CD4-positive, alpha-beta T cell (primary cell): ENCODE results near the gene CACNA1H. TPM values are rescaled to one million over a fixed set of nuclear protein-coding genes. Genes with fewer than 3 reads are reported as not detected.

ENCODE experiments used
- ATAC-seq: fragments of 200-7000 bp; cut with Tn5 transposase; one replicate; pipeline ENCODE4 v1.10.0; 2022; ENCODE audit warnings: mild to moderate bottlenecking; ENCODE audit not compliant: poor library complexity
- CTCF ChIA-PET: fragments of 350-600 bp; sonication (Branson Sonifier 250); formaldehyde crosslinking; loops from one replicate; lab custom pipeline; 2021; ENCODE audit warnings: antibody characterized with exemption, inconsistent platforms; lab: Charles Lee
- POLR2A ChIA-PET: fragments of 350-600 bp; sonication (Branson Sonifier 250); formaldehyde crosslinking; loops from one replicate; lab custom pipeline; 2021; ENCODE audit warnings: antibody characterized with exemption, inconsistent platforms; lab: Charles Lee
- DNase-seq, 14 experiments: peaks; one replicate each; pipeline ENCODE4 v3.0.0-alpha.2; 2013 to 2020; ENCODE audit warnings: mixed read lengths in 2 of 14
- H3K27ac ChIP-seq, 2 donors: one replicate each; pipeline versions ENCODE4 v1.5.1 to v1.7.0; 2013; ENCODE audit warnings: low read length in 2 of 2, low read depth in 1 of 2, mild to moderate bottlenecking in 1 of 2
- H3K27me3 ChIP-seq, 2 experiments: 1 replicate in 1 of 2; 2 replicates in 1 of 2; pipeline versions ENCODE4 v1.6.1 to v1.7.0; 2013; ENCODE audit warnings: low read length in 2 of 2, control low read depth in 1 of 2, mild to moderate bottlenecking in 1 of 2, moderate library complexity in 1 of 2; ENCODE audit not compliant: insufficient read depth in 2 of 2, control insufficient read depth in 1 of 2
- H3K36me3 ChIP-seq: one replicate; pipeline ENCODE4 v1.6.1; 2013; ENCODE audit warnings: low read length, control low read depth; ENCODE audit not compliant: insufficient read depth
- H3K4me1 ChIP-seq: one replicate; pipeline ENCODE4 v1.6.1; 2013; ENCODE audit warnings: low read length, control low read depth; ENCODE audit not compliant: insufficient read depth
- H3K4me3 ChIP-seq: one replicate; pipeline ENCODE4 v1.5.1; 2013; ENCODE audit warnings: mild to moderate bottlenecking, low read length, moderate library complexity
- H3K9me3 ChIP-seq, 2 experiments: 1 replicate in 1 of 2; 2 replicates in 1 of 2; pipeline versions ENCODE4 v1.6.1 to v1.7.0; 2013; ENCODE audit warnings: low read length in 2 of 2, mild to moderate bottlenecking in 2 of 2, control low read depth in 1 of 2, moderate library complexity in 1 of 2; ENCODE audit not compliant: control insufficient read depth in 1 of 2, insufficient read depth in 1 of 2
- H3K27ac Mint-ChIP-seq: one replicate; pipeline ENCODE4 v1.8.0; 2020; ENCODE audit warnings: mixed read lengths
- H3K27me3 Mint-ChIP-seq: one replicate; pipeline ENCODE4 v1.8.0; 2021; ENCODE audit warnings: mixed read lengths
- H3K36me3 Mint-ChIP-seq: one replicate; pipeline ENCODE4 v1.8.0; 2021; ENCODE audit warnings: low read depth, mixed read lengths
- H3K4me1 Mint-ChIP-seq: one replicate; pipeline ENCODE4 v1.8.0; 2021; ENCODE audit warnings: low read depth, mixed read lengths
- H3K4me3 Mint-ChIP-seq: one replicate; pipeline ENCODE4 v1.8.0; 2020; ENCODE audit warnings: mild to moderate bottlenecking, mixed read lengths
- H3K9me3 Mint-ChIP-seq: one replicate; pipeline ENCODE4 v1.8.0; 2020; ENCODE audit warnings: mixed read lengths
- intact Hi-C, 2 experiments: fragments of 100-400 bp; cut with DNase I in 1 of 2; cut with micrococcal nuclease in 1 of 2; formaldehyde crosslinking; loops; one replicate each; pipeline versions ENCODE4 v1.15.1 to v1.9.0; 2023 to 2025; cut with DNase I, micrococcal nuclease
- total RNA-seq, 174 experiments: library from RNA in 2 of 174; stranded (reverse) in 2 of 174; gene quantifications; one replicate each; pipeline ENCODE4 v1.2.3 and lab custom pipeline; 2021 to 2026
- TF ChIP-seq, protein P1 (sequence below): fragments of 200-600 bp; IDR thresholded peaks from one replicate; pipeline ENCODE4 v1.8.0; 2022; ENCODE audit warnings: antibody characterized with exemption, mild to moderate bottlenecking

The CACNA1H gene
- total RNA-seq, 2 experiments from 2014 or later: 5.7 to 6.3 TPM

GRCh38 chr16:1170076-1170418, 17.1 kb downstream of the CACNA1H start:
- Mint-ChIP-seq H3K9me3 (no peaks in the 10 kb centered on the region), H3K36me3 (no peaks in the 10 kb centered on the region), H3K27me3 (no peaks in the 10 kb centered on the region), H3K4me3 (no peak overlapping the region), H3K4me1 (no peaks in the 10 kb centered on the region), H3K27ac (no peak overlapping the region)
- TF ChIP-seq, protein P1, sequence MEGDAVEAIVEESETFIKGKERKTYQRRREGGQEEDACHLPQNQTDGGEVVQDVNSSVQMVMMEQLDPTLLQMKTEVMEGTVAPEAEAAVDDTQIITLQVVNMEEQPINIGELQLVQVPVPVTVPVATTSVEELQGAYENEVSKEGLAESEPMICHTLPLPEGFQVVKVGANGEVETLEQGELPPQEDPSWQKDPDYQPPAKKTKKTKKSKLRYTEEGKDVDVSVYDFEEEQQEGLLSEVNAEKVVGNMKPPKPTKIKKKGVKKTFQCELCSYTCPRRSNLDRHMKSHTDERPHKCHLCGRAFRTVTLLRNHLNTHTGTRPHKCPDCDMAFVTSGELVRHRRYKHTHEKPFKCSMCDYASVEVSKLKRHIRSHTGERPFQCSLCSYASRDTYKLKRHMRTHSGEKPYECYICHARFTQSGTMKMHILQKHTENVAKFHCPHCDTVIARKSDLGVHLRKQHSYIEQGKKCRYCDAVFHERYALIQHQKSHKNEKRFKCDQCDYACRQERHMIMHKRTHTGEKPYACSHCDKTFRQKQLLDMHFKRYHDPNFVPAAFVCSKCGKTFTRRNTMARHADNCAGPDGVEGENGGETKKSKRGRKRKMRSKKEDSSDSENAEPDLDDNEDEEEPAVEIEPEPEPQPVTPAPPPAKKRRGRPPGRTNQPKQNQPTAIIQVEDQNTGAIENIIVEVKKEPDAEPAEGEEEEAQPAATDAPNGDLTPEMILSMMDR: no peak
- H3K27ac ChIP-seq: no peak overlapping the region
- no peaks in the 10 kb centered on the region for H3K36me3 ChIP-seq
- POLR2A ChIA-PET: no interaction called here
- CTCF ChIA-PET: no interaction called here
- H3K4me3 ChIP-seq: no peak overlapping the region
- DNase-seq (no peak), ATAC-seq (no peak)
- H3K27me3 ChIP-seq: no peaks in the 10 kb centered on the region
- H3K9me3 ChIP-seq: peaks cover 0 to 18% of the 10 kb centered on the region in 2 experiments
- intact Hi-C loops: no loop called here
- H3K4me1 ChIP-seq: no peaks in the 10 kb centered on the region

DNA sequence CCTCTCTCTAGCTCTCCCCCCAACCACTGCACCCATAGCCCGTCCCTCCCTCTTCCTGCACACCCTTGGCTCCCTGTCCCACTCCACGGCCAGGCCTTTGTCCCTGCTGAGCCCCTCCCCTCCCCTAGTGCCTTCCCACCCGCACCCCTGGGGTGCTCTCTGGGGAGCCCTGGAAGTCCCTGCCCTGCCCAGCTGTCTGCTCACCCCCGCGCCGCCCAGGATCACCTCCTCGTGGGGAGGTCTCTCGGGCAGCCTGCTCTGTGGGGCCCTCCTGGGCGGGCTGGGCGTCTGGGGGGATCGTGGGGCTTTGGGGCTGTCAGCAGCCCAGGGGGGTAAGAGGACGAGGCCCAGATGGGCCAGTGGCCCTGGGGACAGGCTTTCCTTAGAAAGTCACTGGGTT, 18.1 kb downstream of the CACNA1H start:
- Histone ChIP-seq H3K27ac (no peak overlapping the region), H3K4me3 (no peak overlapping the region), H3K27me3 (no peaks in the 10 kb centered on the region), H3K4me1 (no peaks in the 10 kb centered on the region), H3K36me3 (no peaks in the 10 kb centered on the region), H3K9me3 (peaks cover 0 to 18% of the 10 kb centered on the region in 2 experiments)
- TF ChIP-seq, protein P1: no peak
- ChIA-PET CTCF (no interaction called here), POLR2A (no interaction called here)
- no peak for DNase-seq
- Mint-ChIP-seq H3K4me3 (no peak overlapping the region), H3K9me3 (no peaks in the 10 kb centered on the region), H3K27me3 (no peaks in the 10 kb centered on the region), H3K27ac (no peak overlapping the region), H3K4me1 (no peaks in the 10 kb centered on the region), H3K36me3 (no peaks in the 10 kb centered on the region)
- ATAC-seq: no peak
- intact Hi-C loops: no loop called here

DNA sequence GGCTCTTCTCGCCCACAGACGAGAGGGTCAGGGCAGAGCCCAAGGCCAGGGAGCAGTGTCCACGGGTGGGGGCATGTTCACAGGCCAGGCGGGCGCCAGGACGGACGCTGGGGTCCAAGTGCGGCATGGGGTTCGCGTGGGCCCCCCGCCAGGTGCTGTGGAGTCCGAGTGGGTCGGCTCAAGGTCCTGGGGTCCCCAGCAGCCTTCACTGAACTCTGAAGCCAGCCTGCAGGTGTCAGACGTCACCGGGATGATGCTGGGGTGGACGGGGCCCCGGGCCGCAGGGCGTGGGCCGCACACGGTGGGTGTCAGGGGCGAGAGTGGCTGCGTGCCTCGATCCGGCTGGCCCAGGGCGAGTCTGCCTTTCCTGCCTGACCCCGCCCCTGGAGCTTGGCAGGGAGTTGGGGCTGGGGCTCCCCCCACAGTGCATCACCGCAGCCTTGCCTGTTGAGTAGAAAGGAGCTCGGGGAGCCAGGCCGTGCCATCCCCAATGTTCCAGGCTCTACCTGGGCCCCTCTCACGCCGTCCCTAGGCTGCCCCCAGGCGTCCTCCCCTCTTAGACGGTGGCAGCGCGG, 19.0 kb downstream of the CACNA1H start:
- Histone ChIP-seq H3K27ac (no peak overlapping the region), H3K4me3 (no peak overlapping the region), H3K36me3 (no peaks in the 10 kb centered on the region), H3K4me1 (no peaks in the 10 kb centered on the region), H3K9me3 (peaks cover 0 to 17% of the 10 kb centered on the region in 2 experiments), H3K27me3 (peaks cover 0 to 1% of the 10 kb centered on the region in 2 experiments)
- POLR2A ChIA-PET: no interaction called here
- Mint-ChIP-seq H3K36me3 (no peaks in the 10 kb centered on the region), H3K4me3 (no peak overlapping the region), H3K27me3 (no peaks in the 10 kb centered on the region), H3K4me1 (no peaks in the 10 kb centered on the region), H3K27ac (no peak overlapping the region), H3K9me3 (no peaks in the 10 kb centered on the region)
- TF ChIP-seq, protein P1: no peak
- intact Hi-C loops: no loop called here
- CTCF ChIA-PET: no interaction called here
- ATAC-seq: no peak
- DNase-seq: no peak
